GM19468 (cell line): Measurements from ENCODE around the gene RAP1B.

Experiments used
- ATAC-seq: cut with Tn5 transposase; IDR thresholded peaks from one replicate; pipeline ENCODE4 v1.9.1; 2021; ENCODE audit warnings: mild to moderate bottlenecking, moderate library complexity, moderate number of reproducible peaks; ENCODE audit not compliant: unreplicated experiment; ENCODE audit errors: extremely low read depth

RAP1B gene

GRCh38 chr12:68610370-68611093 is at the start of gene RAP1B:
TSS of gene RAP1B (plus strand) at chr12:68610899. CDS start at chr12:68648725, 37,826 bp downstream.
- ATAC-seq = peak; percentile 80

DNA sequence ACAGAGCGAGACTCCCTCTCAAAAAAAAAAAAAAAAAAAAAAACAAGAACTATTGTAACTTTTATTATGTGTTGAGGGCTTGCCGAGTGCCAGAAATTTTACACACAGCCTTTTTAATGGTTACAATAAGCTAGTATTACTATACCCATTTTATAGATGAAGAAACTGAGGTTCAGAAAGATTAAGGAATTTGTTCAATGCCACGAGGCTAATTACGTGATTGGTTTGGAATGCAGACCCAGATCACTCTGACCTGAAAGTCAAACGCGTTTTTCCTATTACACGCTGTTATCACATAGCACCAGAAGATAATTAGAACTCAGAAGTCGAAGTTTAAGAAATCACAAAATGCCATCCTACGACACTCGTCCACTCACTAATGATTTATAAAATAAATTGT is 48.9 kb upstream of the RAP1B start:
- no peak for ATAC-seq

- ATAC-seq = no peak
Observed at GRCh38 chr12:68564166-68564565, 46.5 kb upstream of the RAP1B start.

- ATAC-seq = no peak
Observed at GRCh38 chr12:68565391-68565903, 45.3 kb upstream of the RAP1B start.

- no peak for ATAC-seq
Observed at GRCh38 chr12:68568922-68569569, 41.7 kb upstream of the RAP1B start.

GRCh38 chr12:68572661-68573060 is 38.0 kb upstream of the RAP1B start:
- ATAC-seq = no peak

GRCh38 chr12:68573406-68573805 is 37.3 kb upstream of the RAP1B start:
- ATAC-seq = no peak

- ATAC-seq = no peak
Observed at GRCh38 chr12:68577949-68578348, 32.8 kb upstream of the RAP1B start.

- ATAC-seq = no peak
Observed at GRCh38 chr12:68578765-68579164, 31.9 kb upstream of the RAP1B start.

DNA sequence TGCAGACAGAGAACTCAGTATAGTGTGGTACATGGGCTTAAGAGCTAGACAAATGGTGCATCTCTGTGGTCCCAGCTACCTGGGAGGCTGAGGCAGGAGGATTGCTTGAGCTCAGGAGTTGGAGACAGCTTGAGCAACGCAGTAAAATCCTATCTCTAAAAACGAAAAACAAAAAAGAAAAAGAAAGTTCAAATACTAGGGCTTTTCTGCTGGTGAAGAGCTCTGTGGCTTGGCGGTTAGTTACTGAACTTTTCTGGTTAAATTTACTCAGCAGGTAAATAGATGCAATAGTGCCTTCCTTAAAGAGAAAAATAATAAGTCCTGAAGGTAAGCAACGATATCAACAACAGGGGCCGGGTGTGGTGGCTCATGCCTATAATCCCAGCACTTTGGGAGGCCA is 31.4 kb upstream of the RAP1B start:
- ATAC-seq = no peak

- ATAC-seq = no peak
Observed at GRCh38 chr12:68580911-68581310, 29.8 kb upstream of the RAP1B start.

GRCh38 chr12:68581926-68582325 is 28.8 kb upstream of the RAP1B start:
- ATAC-seq = no peak

- ATAC-seq = no peak
Observed at GRCh38 chr12:68585966-68586365, 24.7 kb upstream of the RAP1B start.

- peak; percentile 81 for ATAC-seq
Observed at GRCh38 chr12:68587448-68587873, 23.2 kb upstream of the RAP1B start.

DNA sequence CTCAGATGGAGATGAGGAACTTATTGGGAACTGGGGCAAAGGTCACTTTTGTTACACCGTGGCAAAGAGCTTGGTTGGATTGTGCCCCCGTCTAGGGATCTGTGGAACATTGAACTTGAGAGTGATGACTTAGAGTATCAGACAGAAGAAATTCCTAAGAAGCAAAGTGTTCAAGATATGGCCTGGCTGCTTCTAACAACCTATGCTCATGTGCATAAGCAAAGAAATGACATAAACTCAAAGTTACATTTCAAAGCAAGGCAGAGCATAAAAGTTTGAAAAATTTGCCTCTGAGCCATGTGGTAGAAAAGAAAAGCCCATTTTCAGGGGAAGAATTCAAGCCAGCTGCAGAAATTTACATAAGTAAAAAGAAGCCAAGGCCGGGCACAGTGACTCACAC is 21.5 kb upstream of the RAP1B start:
- ATAC-seq = no peak

GRCh38 chr12:68591734-68592418 is 18.8 kb upstream of the RAP1B start:
- ATAC-seq = no peak

- no peak for ATAC-seq
Observed at GRCh38 chr12:68595241-68595640, 15.5 kb upstream of the RAP1B start.

- ATAC-seq = no peak
Observed at GRCh38 chr12:68601767-68602166, 8.9 kb upstream of the RAP1B start.

GRCh38 chr12:68602720-68603119 is 8.0 kb upstream of the RAP1B start:
- ATAC-seq = no peak

- ATAC-seq = no peak
Observed at GRCh38 chr12:68608191-68608590, 2.5 kb upstream of the RAP1B start.

GRCh38 chr12:68609998-68610369 is 715 bp upstream of the RAP1B start:
- ATAC-seq = no peak
